COR-L47 (cell line): Measurements from ENCODE around the gene ERLEC1.
"Not testable (repeated sequence)": the region's sequence is repeated elsewhere in the genome, so short reads cannot be mapped to it uniquely, and the experiment has no call there.

ENCODE experiments used
- DNase-seq: peaks from one replicate; lab custom pipeline; 2025; lab: John Stamatoyannopoulos, UW

The ERLEC1 gene

GRCh38 chr2:53784436-53784835 is 2.4 kb upstream of the ERLEC1 start:
- no peak for DNase-seq

GRCh38 chr2:53785366-53785765 is 1.5 kb upstream of the ERLEC1 start:
- DNase-seq, result no peak

GRCh38 chr2:53786352-53786704 is 516 bp upstream of the ERLEC1 start:
- DNase-seq, result no peak

GRCh38 chr2:53787614-53788289 is 908 bp downstream of the ERLEC1 start:
- DNase-seq, result no peak

- DNase-seq, result no peak
Measured at GRCh38 chr2:53793261-53793660, 6.4 kb downstream of the ERLEC1 start.

- no peak for DNase-seq
Measured at GRCh38 chr2:53793821-53794220, 7.0 kb downstream of the ERLEC1 start.

GRCh38 chr2:53801547-53801946 is 14.7 kb downstream of the ERLEC1 start:
- DNase-seq, result no peak

- no peak for DNase-seq
Measured at GRCh38 chr2:53802617-53803151, 15.8 kb downstream of the ERLEC1 start.

GRCh38 chr2:53811601-53812000 is 24.8 kb downstream of the ERLEC1 start:
- DNase-seq, result no peak

GRCh38 chr2:53813151-53813550 is 26.3 kb downstream of the ERLEC1 start:
- no peak for DNase-seq

GRCh38 chr2:53818854-53819435 is 32.1 kb downstream of the ERLEC1 start:
- no peak for DNase-seq

GRCh38 chr2:53819634-53820033 is 32.8 kb downstream of the ERLEC1 start:
- DNase-seq, result no peak

- no peak for DNase-seq
Measured at GRCh38 chr2:53820048-53820447, 33.2 kb downstream of the ERLEC1 start.

GRCh38 chr2:53820711-53821110 is 33.9 kb downstream of the ERLEC1 start:
- DNase-seq, result no peak

GRCh38 chr2:53821810-53822209 is 35.0 kb downstream of the ERLEC1 start:
- no peak for DNase-seq

- not testable (repeated sequence) for DNase-seq
Measured at GRCh38 chr2:53823639-53824038, 36.8 kb downstream of the ERLEC1 start.

GRCh38 chr2:53826030-53826410 is 39.2 kb downstream of the ERLEC1 start:
- no peak for DNase-seq

- no peak for DNase-seq
Measured at GRCh38 chr2:53826587-53827397, 39.9 kb downstream of the ERLEC1 start.

GRCh38 chr2:53827398-53828175 is 40.7 kb downstream of the ERLEC1 start:
- no peak for DNase-seq

GRCh38 chr2:53828331-53828730 is 41.5 kb downstream of the ERLEC1 start:
- no peak for DNase-seq

GRCh38 chr2:53829273-53829979 is 42.6 kb downstream of the ERLEC1 start:
- DNase-seq, result no peak

- not testable (repeated sequence) for DNase-seq
Measured at GRCh38 chr2:53829980-53830290, 43.1 kb downstream of the ERLEC1 start.
